HepG2 (cell line): ENCODE data around the gene ZNF507. TPM values are rescaled to one million over a fixed set of nuclear protein-coding genes. Genes with fewer than 3 reads are reported as not detected.
A peak's percentile ranks its signal among the peaks of the same experiment; 100 is the strongest.

Source experiments
- CBFB ChIP-seq: sonication (generic); formaldehyde crosslinking; IDR thresholded peaks from 2 replicates; pipeline ENCODE4 v1.4.0; 2020; ENCODE audit warnings: missing genetic modification reagents
- IRF9 ChIP-seq: sonication (generic); formaldehyde crosslinking; IDR thresholded peaks from 2 replicates; pipeline ENCODE4 v1.8.0; 2022; ENCODE audit warnings: missing genetic modification reagents, mild to moderate bottlenecking, borderline replicate concordance
- NAIF1 ChIP-seq: sonication (generic); formaldehyde crosslinking; IDR thresholded peaks from 2 replicates; pipeline ENCODE4 v1.5.0; 2020; ENCODE audit warnings: mild to moderate bottlenecking, missing genetic modification reagents, borderline replicate concordance
- NFYC ChIP-seq: IDR thresholded peaks from 2 replicates; pipeline ENCODE4 v1.6.1; 2016; ENCODE audit warnings: missing genetic modification reagents, missing compliant biosample characterization
- RERE ChIP-seq: IDR thresholded peaks from 2 replicates; pipeline ENCODE4 v1.6.1; 2016; ENCODE audit warnings: low read depth, missing genetic modification reagents, missing compliant biosample characterization
- SAP130 ChIP-seq: IDR thresholded peaks from 2 replicates; pipeline ENCODE4 v1.6.1; 2016; ENCODE audit warnings: low read depth
- STAT5B ChIP-seq: sonication (generic); formaldehyde crosslinking; IDR thresholded peaks from 2 replicates; pipeline ENCODE4 v1.4.0; 2020; ENCODE audit warnings: missing genetic modification reagents
- TARDBP ChIP-seq: sonication (generic); formaldehyde crosslinking; IDR thresholded peaks from 2 replicates; pipeline ENCODE4 v1.8.0; 2022; ENCODE audit warnings: mild to moderate bottlenecking, missing genetic modification reagents
- ZMYM4 ChIP-seq: sonication (generic); formaldehyde crosslinking; IDR thresholded peaks from 2 replicates; pipeline ENCODE4 v1.8.1; 2023; ENCODE audit warnings: mild to moderate bottlenecking, missing genetic modification reagents
- polyA plus RNA-seq, 8 experiments: library from polyadenylated mRNA; depleted of rRNA in 3 of 8; stranded (reverse) in 7 of 8; unstranded in 1 of 8; fragments of >200 nt; fragmentation: Illumina TruSeq in 4 of 8; extraction: Trizol in 4 of 8; gene quantifications; 2 replicates each; pipeline versions ENCODE4 v1.2.1 to v1.2.3, GENCODE V29; 2011 to 2016; ENCODE audit warnings: low read depth in 4 of 8, missing spikeins in 1 of 8, mixed read lengths in 1 of 8; ENCODE audit not compliant: insufficient read depth in 1 of 8
- total RNA-seq, 5 experiments: library from RNA; depleted of rRNA; stranded (reverse); fragments of >200 nt; fragmentation: Illumina TruSeq; extraction: Trizol; gene quantifications; 2 replicates each; pipeline ENCODE4 v1.2.3, GENCODE V29; 2016; ENCODE audit warnings: low read depth in 1 of 5
- TF ChIP-seq, protein P1 (sequence below): sonication (generic); formaldehyde crosslinking; IDR thresholded peaks from 2 replicates; pipeline ENCODE4; 2020; ENCODE audit warnings: missing genetic modification reagents, mild to moderate bottlenecking, borderline replicate concordance

ZNF507 gene
- total and polyA plus RNA-seq, 2 of the 13 experiments (the other 11 are each of a cell fraction or from before 2014, with no cell fraction given), result 7.3 to 10.9 TPM

- TF ChIP-seq STAT5B (CRISPR knock-in tag) (no peak), RERE (CRISPR knock-in tag) (peak; percentile 60; the same call in 1 of the 2 replicates), SAP130 (CRISPR knock-in tag) (peak; percentile 87), NAIF1 (CRISPR knock-in tag) (peak; percentile 48; the same call in 1 of the 2 replicates), TARDBP (peak; percentile 81; the same call in 1 of the 2 replicates), ZMYM4 (CRISPR knock-in tag) (peak; percentile 58), NFYC (no peak), CBFB (CRISPR knock-in tag) (peak; percentile 18; the same call in 1 of the 2 replicates), IRF9 (CRISPR knock-in tag) (no peak)
- TF ChIP-seq, protein P1, sequence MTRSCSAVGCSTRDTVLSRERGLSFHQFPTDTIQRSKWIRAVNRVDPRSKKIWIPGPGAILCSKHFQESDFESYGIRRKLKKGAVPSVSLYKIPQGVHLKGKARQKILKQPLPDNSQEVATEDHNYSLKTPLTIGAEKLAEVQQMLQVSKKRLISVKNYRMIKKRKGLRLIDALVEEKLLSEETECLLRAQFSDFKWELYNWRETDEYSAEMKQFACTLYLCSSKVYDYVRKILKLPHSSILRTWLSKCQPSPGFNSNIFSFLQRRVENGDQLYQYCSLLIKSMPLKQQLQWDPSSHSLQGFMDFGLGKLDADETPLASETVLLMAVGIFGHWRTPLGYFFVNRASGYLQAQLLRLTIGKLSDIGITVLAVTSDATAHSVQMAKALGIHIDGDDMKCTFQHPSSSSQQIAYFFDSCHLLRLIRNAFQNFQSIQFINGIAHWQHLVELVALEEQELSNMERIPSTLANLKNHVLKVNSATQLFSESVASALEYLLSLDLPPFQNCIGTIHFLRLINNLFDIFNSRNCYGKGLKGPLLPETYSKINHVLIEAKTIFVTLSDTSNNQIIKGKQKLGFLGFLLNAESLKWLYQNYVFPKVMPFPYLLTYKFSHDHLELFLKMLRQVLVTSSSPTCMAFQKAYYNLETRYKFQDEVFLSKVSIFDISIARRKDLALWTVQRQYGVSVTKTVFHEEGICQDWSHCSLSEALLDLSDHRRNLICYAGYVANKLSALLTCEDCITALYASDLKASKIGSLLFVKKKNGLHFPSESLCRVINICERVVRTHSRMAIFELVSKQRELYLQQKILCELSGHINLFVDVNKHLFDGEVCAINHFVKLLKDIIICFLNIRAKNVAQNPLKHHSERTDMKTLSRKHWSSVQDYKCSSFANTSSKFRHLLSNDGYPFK (CRISPR knock-in tag), result no peak
These were observed 17.8 kb downstream of the ZNF507 start (continued) for GRCh38 chr19:32363175-32363574.
